ENCODE measurements around the gene RRM1.

DNA sequence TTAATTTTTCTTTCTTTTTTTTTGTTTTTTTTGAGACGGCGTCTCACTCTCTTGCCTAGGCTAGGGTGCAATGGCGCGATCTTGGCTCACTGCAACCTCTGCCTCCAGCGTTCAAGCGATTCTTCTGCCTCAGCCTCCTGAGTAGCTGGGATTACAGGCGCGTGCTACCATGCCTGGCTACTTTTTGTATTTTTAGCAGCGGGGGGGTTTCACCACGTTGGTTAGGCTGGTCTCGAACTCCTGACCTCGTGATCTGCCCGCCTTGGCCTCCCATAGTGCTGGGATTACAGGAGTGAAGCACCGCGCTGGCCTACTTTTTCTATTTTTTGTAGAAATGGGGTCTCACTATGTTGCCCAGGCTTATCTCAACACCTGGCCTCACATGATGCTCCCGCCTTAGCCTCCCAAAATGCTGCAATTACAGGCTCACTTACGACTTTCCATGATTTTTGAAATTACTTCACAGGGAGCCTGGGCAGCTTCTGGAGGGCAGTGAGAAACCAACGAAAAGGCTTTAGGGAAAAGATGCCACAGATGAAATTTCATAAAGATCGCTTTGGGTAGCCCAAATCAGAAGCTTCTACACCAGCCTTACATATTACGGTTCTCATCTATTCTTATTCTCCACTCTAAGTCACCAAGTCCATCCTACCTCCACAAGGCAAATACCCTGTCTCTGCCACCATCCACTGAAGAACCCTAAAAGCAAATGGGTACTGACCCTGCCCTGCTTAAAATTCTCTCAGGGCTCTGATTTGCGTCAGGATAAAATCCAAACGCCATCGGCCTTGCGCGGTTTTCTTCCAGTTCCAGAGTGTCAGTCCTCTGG is 866 bp upstream of the RRM1 start:
- TF ChIP-seq, protein P1, sequence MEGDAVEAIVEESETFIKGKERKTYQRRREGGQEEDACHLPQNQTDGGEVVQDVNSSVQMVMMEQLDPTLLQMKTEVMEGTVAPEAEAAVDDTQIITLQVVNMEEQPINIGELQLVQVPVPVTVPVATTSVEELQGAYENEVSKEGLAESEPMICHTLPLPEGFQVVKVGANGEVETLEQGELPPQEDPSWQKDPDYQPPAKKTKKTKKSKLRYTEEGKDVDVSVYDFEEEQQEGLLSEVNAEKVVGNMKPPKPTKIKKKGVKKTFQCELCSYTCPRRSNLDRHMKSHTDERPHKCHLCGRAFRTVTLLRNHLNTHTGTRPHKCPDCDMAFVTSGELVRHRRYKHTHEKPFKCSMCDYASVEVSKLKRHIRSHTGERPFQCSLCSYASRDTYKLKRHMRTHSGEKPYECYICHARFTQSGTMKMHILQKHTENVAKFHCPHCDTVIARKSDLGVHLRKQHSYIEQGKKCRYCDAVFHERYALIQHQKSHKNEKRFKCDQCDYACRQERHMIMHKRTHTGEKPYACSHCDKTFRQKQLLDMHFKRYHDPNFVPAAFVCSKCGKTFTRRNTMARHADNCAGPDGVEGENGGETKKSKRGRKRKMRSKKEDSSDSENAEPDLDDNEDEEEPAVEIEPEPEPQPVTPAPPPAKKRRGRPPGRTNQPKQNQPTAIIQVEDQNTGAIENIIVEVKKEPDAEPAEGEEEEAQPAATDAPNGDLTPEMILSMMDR (IDR thresholded peaks at IDR 0.05) = no peak
- TF ChIP-seq ATF1 (CRISPR knock-in tag; IDR thresholded peaks at IDR 0.05) = no peak
- TF ChIP-seq TP53 (CRISPR knock-in tag; IDR thresholded peaks at IDR 0.05) = no peak
- TF ChIP-seq CREB1 (CRISPR knock-in tag; IDR thresholded peaks at IDR 0.05) = no peak
- TF ChIP-seq, protein P2, sequence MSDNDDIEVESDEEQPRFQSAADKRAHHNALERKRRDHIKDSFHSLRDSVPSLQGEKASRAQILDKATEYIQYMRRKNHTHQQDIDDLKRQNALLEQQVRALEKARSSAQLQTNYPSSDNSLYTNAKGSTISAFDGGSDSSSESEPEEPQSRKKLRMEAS (CRISPR knock-in tag; IDR thresholded peaks at IDR 0.05) = no peak
- TF ChIP-seq, protein P3, sequence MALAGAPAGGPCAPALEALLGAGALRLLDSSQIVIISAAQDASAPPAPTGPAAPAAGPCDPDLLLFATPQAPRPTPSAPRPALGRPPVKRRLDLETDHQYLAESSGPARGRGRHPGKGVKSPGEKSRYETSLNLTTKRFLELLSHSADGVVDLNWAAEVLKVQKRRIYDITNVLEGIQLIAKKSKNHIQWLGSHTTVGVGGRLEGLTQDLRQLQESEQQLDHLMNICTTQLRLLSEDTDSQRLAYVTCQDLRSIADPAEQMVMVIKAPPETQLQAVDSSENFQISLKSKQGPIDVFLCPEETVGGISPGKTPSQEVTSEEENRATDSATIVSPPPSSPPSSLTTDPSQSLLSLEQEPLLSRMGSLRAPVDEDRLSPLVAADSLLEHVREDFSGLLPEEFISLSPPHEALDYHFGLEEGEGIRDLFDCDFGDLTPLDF (CRISPR knock-in tag; IDR thresholded peaks at IDR 0.05) = no peak
- TF ChIP-seq, protein P4, sequence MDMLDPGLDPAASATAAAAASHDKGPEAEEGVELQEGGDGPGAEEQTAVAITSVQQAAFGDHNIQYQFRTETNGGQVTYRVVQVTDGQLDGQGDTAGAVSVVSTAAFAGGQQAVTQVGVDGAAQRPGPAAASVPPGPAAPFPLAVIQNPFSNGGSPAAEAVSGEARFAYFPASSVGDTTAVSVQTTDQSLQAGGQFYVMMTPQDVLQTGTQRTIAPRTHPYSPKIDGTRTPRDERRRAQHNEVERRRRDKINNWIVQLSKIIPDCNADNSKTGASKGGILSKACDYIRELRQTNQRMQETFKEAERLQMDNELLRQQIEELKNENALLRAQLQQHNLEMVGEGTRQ (CRISPR knock-in tag; IDR thresholded peaks at IDR 0.05) = no peak
- no peak for TF ChIP-seq TCF7 (CRISPR knock-in tag; IDR thresholded peaks at IDR 0.05; ENCODE audit: low read depth)
- TF ChIP-seq, protein P5, sequence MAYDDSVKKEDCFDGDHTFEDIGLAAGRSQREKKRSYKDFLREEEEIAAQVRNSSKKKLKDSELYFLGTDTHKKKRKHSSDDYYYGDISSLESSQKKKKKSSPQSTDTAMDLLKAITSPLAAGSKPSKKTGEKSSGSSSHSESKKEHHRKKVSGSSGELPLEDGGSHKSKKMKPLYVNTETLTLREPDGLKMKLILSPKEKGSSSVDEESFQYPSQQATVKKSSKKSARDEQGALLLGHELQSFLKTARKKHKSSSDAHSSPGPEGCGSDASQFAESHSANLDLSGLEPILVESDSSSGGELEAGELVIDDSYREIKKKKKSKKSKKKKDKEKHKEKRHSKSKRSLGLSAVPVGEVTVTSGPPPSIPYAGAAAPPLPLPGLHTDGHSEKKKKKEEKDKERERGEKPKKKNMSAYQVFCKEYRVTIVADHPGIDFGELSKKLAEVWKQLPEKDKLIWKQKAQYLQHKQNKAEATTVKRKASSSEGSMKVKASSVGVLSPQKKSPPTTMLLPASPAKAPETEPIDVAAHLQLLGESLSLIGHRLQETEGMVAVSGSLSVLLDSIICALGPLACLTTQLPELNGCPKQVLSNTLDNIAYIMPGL (CRISPR knock-in tag; IDR thresholded peaks at IDR 0.05) = no peak
- no peak for TF ChIP-seq TEAD4 (CRISPR knock-in tag; IDR thresholded peaks at IDR 0.05)
- TF ChIP-seq SP1 (CRISPR knock-in tag; conservative IDR thresholded peaks at IDR 0.05) = no peak

Measured in WTC11 (cell line).